Measurements from ENCODE around the gene CAPN13.
A peak's percentile ranks its signal among the peaks of the same experiment; 100 is the strongest.

The CAPN13 gene

DNA sequence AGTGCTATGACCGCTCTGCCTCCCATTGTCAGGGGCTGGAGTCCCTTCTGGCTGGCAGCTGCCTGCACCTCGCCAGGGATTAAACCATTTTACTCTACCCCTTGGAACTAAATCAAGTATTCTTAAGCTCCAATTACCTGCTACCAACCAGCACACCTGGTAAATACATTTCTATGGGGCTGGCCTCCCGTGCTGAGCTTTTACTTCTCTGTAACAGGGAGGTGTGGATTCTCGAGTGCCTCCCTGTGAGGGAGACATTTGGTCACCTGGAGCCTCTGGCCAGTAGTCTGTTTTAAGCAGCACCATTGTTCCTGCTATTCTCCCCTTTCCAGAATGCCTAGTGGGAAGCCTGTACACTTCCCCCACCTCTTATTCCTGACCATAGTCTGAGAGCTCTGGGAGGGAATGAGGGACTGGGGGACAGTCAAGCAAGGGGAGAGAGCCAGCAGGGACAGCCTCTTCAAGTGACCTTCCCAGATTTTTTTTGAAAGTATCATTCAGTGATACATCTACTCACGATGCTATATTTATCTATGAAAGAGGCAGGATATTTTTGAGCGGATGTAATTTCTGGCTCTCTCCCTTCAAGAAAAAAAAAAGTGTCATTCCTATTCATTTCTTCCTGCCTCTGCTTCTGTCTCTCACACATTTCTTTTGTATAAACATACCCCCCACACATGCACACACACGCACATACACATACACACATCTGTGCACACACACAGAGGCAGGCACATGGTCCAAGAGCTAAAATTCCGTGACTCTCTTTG, 112.8 kb downstream of the CAPN13 start:
- Histone ChIP-seq H3K4me3 (ENCODE audit: severe bottlenecking) (no peak overlapping the region), H3K27ac (ENCODE audit: poor library complexity, severe bottlenecking) (no peak overlapping the region), H3K9me3 (ENCODE audit: severe bottlenecking) (no peaks in the 10 kb centered on the region), H3K4me1 (ENCODE audit: insufficient read depth, poor library complexity, severe bottlenecking) (no peaks in the 10 kb centered on the region), H3K36me3 (ENCODE audit: low read depth) (no peaks in the 10 kb centered on the region), H3K27me3 (ENCODE audit: insufficient read depth, poor library complexity, severe bottlenecking) (no peaks in the 10 kb centered on the region)
- ATAC-seq (ENCODE audit: low read depth) = no peak
- no peak for DNase-seq (ENCODE audit: low spot score)
- TF ChIP-seq, protein P1, sequence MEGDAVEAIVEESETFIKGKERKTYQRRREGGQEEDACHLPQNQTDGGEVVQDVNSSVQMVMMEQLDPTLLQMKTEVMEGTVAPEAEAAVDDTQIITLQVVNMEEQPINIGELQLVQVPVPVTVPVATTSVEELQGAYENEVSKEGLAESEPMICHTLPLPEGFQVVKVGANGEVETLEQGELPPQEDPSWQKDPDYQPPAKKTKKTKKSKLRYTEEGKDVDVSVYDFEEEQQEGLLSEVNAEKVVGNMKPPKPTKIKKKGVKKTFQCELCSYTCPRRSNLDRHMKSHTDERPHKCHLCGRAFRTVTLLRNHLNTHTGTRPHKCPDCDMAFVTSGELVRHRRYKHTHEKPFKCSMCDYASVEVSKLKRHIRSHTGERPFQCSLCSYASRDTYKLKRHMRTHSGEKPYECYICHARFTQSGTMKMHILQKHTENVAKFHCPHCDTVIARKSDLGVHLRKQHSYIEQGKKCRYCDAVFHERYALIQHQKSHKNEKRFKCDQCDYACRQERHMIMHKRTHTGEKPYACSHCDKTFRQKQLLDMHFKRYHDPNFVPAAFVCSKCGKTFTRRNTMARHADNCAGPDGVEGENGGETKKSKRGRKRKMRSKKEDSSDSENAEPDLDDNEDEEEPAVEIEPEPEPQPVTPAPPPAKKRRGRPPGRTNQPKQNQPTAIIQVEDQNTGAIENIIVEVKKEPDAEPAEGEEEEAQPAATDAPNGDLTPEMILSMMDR (IDR thresholded peaks at IDR 0.05; ENCODE audit: poor library complexity, severe bottlenecking) = no peak

DNA sequence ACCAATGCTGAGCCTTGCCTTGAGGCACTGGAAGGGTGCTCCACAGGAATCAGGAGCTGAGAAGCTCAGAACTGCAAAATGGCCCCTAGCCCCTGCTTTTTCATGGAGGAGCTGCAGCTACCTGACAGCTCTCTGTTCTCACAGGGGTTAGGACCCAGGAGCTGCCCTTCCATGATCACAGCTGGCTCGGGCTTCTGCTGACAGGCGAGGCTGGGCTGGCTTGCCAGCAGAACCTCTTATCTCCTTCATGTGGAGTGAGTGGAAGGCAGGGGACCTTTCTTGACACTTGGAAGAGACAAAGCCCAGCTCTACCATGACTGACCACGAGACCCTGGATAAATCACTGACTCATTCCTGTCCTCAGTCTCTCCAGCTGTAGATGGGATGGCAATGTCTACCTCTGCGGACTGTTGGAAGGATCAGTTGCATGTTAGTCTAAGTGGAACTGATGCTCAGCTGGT, 113.4 kb downstream of the CAPN13 start:
- no peaks in the 10 kb centered on the region for H3K4me1 ChIP-seq (ENCODE audit: insufficient read depth, poor library complexity, severe bottlenecking)
- DNase-seq (ENCODE audit: low spot score) (no peak), ATAC-seq (ENCODE audit: low read depth) (no peak)
- no peak overlapping the region for H3K4me3 ChIP-seq (ENCODE audit: severe bottlenecking)
- H3K27me3 ChIP-seq (ENCODE audit: insufficient read depth, poor library complexity, severe bottlenecking) = no peaks in the 10 kb centered on the region
- no peaks in the 10 kb centered on the region for H3K9me3 ChIP-seq (ENCODE audit: severe bottlenecking)
- H3K36me3 ChIP-seq (ENCODE audit: low read depth) = no peaks in the 10 kb centered on the region
- no peak overlapping the region for H3K27ac ChIP-seq (ENCODE audit: poor library complexity, severe bottlenecking)
- TF ChIP-seq, protein P1 (IDR thresholded peaks at IDR 0.05; ENCODE audit: poor library complexity, severe bottlenecking) = no peak

DNA sequence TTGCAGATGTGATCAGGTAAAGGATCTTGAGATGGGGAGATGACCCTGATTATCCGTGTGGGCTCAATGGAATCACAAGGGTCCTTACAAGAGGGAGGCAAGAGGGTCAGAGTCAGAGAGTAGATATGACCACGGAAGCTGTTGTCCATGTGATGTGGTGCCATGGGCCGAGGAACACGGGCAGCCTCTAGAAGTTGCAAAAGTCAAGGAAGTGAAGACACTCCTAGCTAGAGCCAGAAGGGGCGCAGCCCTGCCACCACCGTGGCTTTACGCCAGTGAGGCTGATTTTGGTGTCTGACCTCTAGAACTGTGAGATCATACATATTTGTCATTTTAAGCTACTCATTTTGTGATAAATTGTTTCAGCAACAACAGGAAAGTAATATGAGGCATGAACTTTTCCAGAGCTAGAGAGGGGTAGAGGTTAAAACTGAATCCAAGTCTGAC, 114.4 kb downstream of the CAPN13 start:
- DNase-seq (ENCODE audit: low spot score) (no peak), ATAC-seq (ENCODE audit: low read depth) (no peak)
- no peak overlapping the region for H3K27ac ChIP-seq (ENCODE audit: poor library complexity, severe bottlenecking)
- no peaks in the 10 kb centered on the region for H3K9me3 ChIP-seq (ENCODE audit: severe bottlenecking)
- no peaks in the 10 kb centered on the region for H3K36me3 ChIP-seq (ENCODE audit: low read depth)
- no peak overlapping the region for H3K4me3 ChIP-seq (ENCODE audit: severe bottlenecking)
- no peaks in the 10 kb centered on the region for H3K27me3 ChIP-seq (ENCODE audit: insufficient read depth, poor library complexity, severe bottlenecking)
- no peaks in the 10 kb centered on the region for H3K4me1 ChIP-seq (ENCODE audit: insufficient read depth, poor library complexity, severe bottlenecking)
- TF ChIP-seq, protein P1 (IDR thresholded peaks at IDR 0.05; ENCODE audit: poor library complexity, severe bottlenecking) = no peak

DNA sequence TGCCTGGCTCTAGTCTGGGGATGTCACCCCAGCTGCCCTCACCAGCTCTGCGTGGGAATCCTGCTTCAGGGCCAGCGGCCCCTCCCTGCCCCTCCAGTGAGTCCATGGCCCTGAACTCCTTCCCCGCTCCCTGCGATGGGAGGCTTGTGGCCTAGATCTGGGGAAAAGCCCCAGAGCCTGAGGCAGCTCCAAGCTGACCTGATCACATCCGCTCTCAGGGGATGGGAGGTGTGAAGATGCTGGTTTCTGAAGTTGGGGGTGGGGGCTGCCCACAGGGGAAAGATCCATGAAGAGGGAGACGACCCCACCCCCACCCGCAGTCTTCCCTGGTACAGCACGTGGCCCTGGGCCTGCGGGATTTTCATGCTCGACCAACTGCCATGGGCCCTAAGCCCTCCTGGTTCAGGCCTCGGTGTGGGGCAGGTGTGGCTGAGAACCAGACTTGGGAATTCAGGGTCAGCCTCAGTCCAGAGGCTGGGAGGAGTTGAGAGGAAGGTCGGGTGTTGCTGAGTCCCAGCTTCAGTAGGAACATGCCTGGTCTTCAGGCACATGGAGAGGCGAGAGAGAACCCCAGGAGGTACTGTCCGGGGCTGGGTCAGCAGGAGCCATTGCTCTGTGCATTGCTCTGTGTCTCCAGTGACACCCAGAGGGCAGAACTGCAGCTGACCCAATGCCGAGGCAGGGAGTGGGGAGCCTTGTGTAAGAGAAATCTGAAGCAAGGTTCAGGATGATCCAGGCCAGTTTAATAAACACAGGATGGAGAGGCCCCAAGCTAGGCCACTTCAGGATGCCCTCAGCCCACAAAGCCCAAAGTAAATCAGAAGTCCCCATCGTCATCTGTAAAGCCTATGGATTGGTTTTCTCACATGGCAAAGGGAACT, 115.1 kb downstream of the CAPN13 start:
- no peaks in the 10 kb centered on the region for H3K36me3 ChIP-seq (ENCODE audit: low read depth)
- H3K27ac ChIP-seq (ENCODE audit: poor library complexity, severe bottlenecking) = no peak overlapping the region
- no peak overlapping the region for H3K4me3 ChIP-seq (ENCODE audit: severe bottlenecking)
- H3K9me3 ChIP-seq (ENCODE audit: severe bottlenecking) = no peaks in the 10 kb centered on the region
- H3K4me1 ChIP-seq (ENCODE audit: insufficient read depth, poor library complexity, severe bottlenecking) = no peaks in the 10 kb centered on the region
- DNase-seq (ENCODE audit: low spot score) = no peak
- TF ChIP-seq, protein P1 (IDR thresholded peaks at IDR 0.05; ENCODE audit: poor library complexity, severe bottlenecking) = peak; percentile 17
- peak; percentile 45; the same call in 2 of the 3 replicates for ATAC-seq (ENCODE audit: low read depth)
- no peaks in the 10 kb centered on the region for H3K27me3 ChIP-seq (ENCODE audit: insufficient read depth, poor library complexity, severe bottlenecking)
